GM18870 (cell line): Measurements from ENCODE around the gene CAP1.
"Not testable (repeated sequence)": the region's sequence is repeated elsewhere in the genome, so short reads cannot be mapped to it uniquely, and the experiment has no call there.

Source experiments
- ATAC-seq: cut with Tn5 transposase; IDR thresholded peaks from one replicate; pipeline ENCODE4 v1.9.1; 2021; ENCODE audit warnings: moderate library complexity; ENCODE audit not compliant: unreplicated experiment

The CAP1 gene

GRCh38 chr1:40030528-40031135 lies 9.9 kb upstream of the CAP1 start:
- ATAC-seq: no peak

GRCh38 chr1:40032240-40032891 lies 8.2 kb upstream of the CAP1 start:
- ATAC-seq: no peak

GRCh38 chr1:40034869-40035268 lies 5.7 kb upstream of the CAP1 start:
- ATAC-seq: no peak

GRCh38 chr1:40036574-40036973 lies 4.0 kb upstream of the CAP1 start:
- ATAC-seq: no peak

GRCh38 chr1:40037254-40037653 lies 3.3 kb upstream of the CAP1 start:
- ATAC-seq: not testable (repeated sequence)

- no peak for ATAC-seq
Measured at GRCh38 chr1:40038697-40039096, 1.8 kb upstream of the CAP1 start.

- ATAC-seq: peak; percentile 2
Measured at GRCh38 chr1:40039245-40039756, 1.2 kb upstream of the CAP1 start.

- ATAC-seq: peak; percentile 46
Measured at GRCh38 chr1:40039757-40040510, 595 bp upstream of the CAP1 start.

- no peak for ATAC-seq
Measured at GRCh38 chr1:40041466-40041838, 923 bp downstream of the CAP1 start.

GRCh38 chr1:40042341-40042740 lies 1.8 kb downstream of the CAP1 start:
- no peak for ATAC-seq

GRCh38 chr1:40044110-40044509 lies 3.6 kb downstream of the CAP1 start:
- ATAC-seq: no peak

GRCh38 chr1:40045182-40045581 lies 4.7 kb downstream of the CAP1 start:
- no peak for ATAC-seq

- ATAC-seq: no peak
Measured at GRCh38 chr1:40045766-40046165, 5.2 kb downstream of the CAP1 start.

- ATAC-seq: no peak
Measured at GRCh38 chr1:40047276-40047675, 6.7 kb downstream of the CAP1 start.

GRCh38 chr1:40047769-40048168 lies 7.2 kb downstream of the CAP1 start:
- ATAC-seq: no peak

GRCh38 chr1:40049725-40050124 lies 9.2 kb downstream of the CAP1 start:
- no peak for ATAC-seq

- ATAC-seq: no peak
Measured at GRCh38 chr1:40050863-40051262, 10.3 kb downstream of the CAP1 start.

GRCh38 chr1:40053138-40053887 lies 12.8 kb downstream of the CAP1 start:
- no peak for ATAC-seq

GRCh38 chr1:40056519-40057309 lies 16.2 kb downstream of the CAP1 start:
- no peak for ATAC-seq

- ATAC-seq: no peak
Measured at GRCh38 chr1:40057310-40058030, 16.9 kb downstream of the CAP1 start.
